ENCODE data around the gene ITPR2. TPM values are rescaled to one million over a fixed set of nuclear protein-coding genes. Genes with fewer than 3 reads are reported as not detected.

Gene ITPR2
- total RNA-seq, 1 donor from 2014 or later: 12.5 TPM

DNA sequence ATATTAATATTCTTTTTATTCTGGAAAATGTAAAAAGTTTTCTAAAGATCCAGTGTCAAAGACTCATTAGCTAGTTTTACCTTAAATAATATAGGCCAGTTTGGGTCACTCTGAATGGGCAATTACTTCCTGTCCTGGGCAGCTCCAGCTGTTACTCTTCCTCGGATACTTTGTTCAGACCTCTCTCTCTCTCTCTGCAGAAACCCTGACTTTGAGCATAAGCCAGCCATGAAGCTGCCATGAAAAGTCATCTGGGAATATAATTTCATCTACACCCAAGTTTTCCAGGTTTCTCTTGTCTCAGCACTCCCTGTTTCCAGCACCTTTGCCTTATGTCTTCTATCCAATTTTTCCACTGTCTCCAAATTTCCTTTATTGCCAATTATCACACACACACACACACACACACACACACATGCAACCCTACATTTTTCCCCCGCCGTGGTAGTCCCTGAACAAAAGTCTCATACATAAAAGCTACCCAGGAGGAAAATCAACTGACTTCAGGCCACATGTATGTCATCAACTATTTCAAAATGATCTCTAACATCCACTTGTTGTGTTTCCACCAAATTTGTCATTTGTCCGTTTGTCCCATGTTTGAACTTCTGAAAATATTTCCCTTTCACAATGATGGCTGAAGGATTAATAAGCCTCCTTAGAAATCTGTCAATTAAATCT lies 319.5 kb downstream of the ITPR2 start:
- H3K27me3 ChIP-seq: no peaks in the 10 kb centered on the region
- intact Hi-C loops (cut with DNase I): no loop called here
- TF ChIP-seq CTCF (IDR thresholded peaks at IDR 0.05): no peak
- H3K4me3 ChIP-seq: no peak overlapping the region
- no peak overlapping the region for H3K27ac ChIP-seq
- no peak for DNase-seq (ENCODE audit: low spot score in 2 of 2)
- H3K4me1 ChIP-seq: no peaks in the 10 kb centered on the region
- no peaks in the 10 kb centered on the region for H3K36me3 ChIP-seq
- peaks cover 0 to 3% of the 10 kb centered on the region in 2 donors for H3K9me3 ChIP-seq

DNA sequence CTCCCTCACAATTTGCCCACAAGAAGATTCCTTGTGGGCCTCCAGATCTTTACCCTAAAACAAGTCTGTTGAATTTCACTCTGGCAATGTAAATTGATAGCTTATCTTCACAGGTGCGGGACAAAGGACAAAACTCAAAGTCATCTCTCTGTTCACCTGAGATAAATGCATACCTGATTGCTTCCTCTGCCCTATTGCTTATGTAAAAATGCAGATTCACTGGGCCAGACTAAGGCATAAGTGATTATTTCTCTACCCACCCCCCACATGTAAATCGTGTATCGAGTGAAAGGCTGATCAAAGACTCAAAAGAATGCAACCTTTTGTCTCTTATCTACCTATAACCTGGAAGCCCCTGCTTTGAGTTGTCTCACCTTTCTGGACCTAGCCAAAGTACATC lies 320.8 kb downstream of the ITPR2 start:
- no peak for TF ChIP-seq CTCF (IDR thresholded peaks at IDR 0.05)
- no peaks in the 10 kb centered on the region for H3K36me3 ChIP-seq
- intact Hi-C loops (cut with DNase I): no loop called here
- no peaks in the 10 kb centered on the region for H3K9me3 ChIP-seq
- H3K4me3 ChIP-seq: no peak overlapping the region
- H3K27ac ChIP-seq: no peak overlapping the region
- H3K4me1 ChIP-seq: no peaks in the 10 kb centered on the region
- H3K27me3 ChIP-seq: no peaks in the 10 kb centered on the region
- DNase-seq (ENCODE audit: low spot score in 2 of 2): no peak

DNA sequence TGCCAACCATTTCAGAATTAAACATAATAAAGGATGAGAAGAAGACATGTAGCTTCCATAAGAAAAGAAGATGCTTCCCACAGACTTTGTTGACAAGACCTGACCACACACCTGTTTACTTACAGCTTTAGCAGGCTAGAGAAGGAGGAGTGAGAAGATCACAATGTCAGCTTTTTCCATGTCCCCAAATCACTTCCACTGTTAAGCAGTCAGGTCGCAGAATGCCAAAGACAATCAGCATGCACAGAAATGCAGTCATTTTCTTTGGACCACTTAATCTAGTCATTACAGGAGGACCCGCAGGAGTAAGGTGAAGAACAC lies 322.7 kb downstream of the ITPR2 start:
- no peaks in the 10 kb centered on the region for H3K9me3 ChIP-seq
- TF ChIP-seq CTCF (IDR thresholded peaks at IDR 0.05): no peak
- no peaks in the 10 kb centered on the region for H3K4me1 ChIP-seq
- no peak overlapping the region for H3K4me3 ChIP-seq
- no peak for DNase-seq (ENCODE audit: low spot score in 2 of 2)
- no peak overlapping the region for H3K27ac ChIP-seq
- H3K36me3 ChIP-seq: no peaks in the 10 kb centered on the region
- H3K27me3 ChIP-seq: no peaks in the 10 kb centered on the region
- intact Hi-C loops (cut with DNase I): no loop called here

GRCh38 chr12:26507613-26508012 lies 325.4 kb downstream of the ITPR2 start:
- intact Hi-C loops (cut with DNase I): no loop called here

GRCh38 chr12:26499979-26500640 lies 332.9 kb downstream of the ITPR2 start:
- Histone ChIP-seq H3K9me3 (no peaks in the 10 kb centered on the region), H3K36me3 (no peaks in the 10 kb centered on the region), H3K27me3 (no peaks in the 10 kb centered on the region), H3K4me1 (no peaks in the 10 kb centered on the region), H3K4me3 (no peak overlapping the region), H3K27ac (no peak overlapping the region)
- intact Hi-C loops (cut with DNase I): no loop called here
- no peak for TF ChIP-seq CTCF (IDR thresholded peaks at IDR 0.05)
- no peak for DNase-seq (ENCODE audit: low spot score in 2 of 2)

More at GRCh38 chr12:26507613-26508012, 325.4 kb downstream of the ITPR2 start:
- Histone ChIP-seq H3K27ac (no peak overlapping the region), H3K4me3 (no peak overlapping the region), H3K27me3 (no peaks in the 10 kb centered on the region), H3K9me3 (no peaks in the 10 kb centered on the region), H3K36me3 (no peaks in the 10 kb centered on the region), H3K4me1 (no peaks in the 10 kb centered on the region)
- no peak for TF ChIP-seq CTCF (IDR thresholded peaks at IDR 0.05)
- no peak for DNase-seq (ENCODE audit: low spot score in 2 of 2)

Data from ascending aorta (tissue), 2 donors.